Measurements from ENCODE around the gene SLF2. TPM values are rescaled to one million over a fixed set of nuclear protein-coding genes. Genes with fewer than 3 reads are reported as not detected.

Gene SLF2
- total and polyA plus RNA-seq, 2 of the 13 experiments (the other 11 are each of a cell fraction or from before 2014, with no cell fraction given), result 12.2 to 48.1 TPM

DNA sequence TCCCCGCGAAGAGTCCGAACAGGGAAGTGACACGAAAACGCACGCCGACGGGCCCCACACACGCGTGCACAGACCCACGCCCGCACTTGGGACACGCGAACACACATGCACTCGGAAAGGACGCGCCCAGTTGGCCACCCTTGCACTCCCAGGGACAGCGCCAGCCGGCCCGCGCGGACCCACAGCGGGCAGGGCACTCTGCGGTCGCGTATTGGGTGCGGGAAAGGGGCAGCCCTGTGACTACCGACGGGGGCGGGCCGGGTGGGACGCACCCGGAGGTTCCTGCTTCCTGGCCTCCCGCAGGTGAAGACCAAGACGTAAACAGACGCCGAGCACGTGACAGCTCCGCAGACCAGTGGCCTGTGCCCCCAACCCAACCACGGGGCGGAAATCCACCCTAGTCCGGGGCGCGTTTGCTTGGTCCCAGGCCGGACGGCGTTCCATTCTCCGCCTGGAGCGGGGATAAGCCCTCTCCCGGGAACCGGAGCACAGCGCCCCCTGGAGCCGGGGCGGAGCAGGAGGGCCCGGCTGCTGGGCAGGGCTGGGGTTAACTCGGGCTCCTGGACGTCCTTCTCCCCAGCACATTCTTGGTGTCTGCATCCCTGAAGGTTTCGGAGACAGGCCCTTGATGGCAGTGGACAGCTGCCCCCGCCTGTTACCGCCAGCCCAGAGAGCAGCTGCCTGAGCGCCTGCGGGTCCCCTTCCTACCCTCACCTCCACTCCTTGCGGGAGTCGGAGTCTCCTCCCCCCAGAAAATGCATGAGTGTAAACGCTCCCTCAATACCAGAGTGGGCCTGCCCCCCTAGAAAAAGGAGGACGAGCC, 84.8 kb downstream of the SLF2 start (continued):
- TF ChIP-seq, protein P1, sequence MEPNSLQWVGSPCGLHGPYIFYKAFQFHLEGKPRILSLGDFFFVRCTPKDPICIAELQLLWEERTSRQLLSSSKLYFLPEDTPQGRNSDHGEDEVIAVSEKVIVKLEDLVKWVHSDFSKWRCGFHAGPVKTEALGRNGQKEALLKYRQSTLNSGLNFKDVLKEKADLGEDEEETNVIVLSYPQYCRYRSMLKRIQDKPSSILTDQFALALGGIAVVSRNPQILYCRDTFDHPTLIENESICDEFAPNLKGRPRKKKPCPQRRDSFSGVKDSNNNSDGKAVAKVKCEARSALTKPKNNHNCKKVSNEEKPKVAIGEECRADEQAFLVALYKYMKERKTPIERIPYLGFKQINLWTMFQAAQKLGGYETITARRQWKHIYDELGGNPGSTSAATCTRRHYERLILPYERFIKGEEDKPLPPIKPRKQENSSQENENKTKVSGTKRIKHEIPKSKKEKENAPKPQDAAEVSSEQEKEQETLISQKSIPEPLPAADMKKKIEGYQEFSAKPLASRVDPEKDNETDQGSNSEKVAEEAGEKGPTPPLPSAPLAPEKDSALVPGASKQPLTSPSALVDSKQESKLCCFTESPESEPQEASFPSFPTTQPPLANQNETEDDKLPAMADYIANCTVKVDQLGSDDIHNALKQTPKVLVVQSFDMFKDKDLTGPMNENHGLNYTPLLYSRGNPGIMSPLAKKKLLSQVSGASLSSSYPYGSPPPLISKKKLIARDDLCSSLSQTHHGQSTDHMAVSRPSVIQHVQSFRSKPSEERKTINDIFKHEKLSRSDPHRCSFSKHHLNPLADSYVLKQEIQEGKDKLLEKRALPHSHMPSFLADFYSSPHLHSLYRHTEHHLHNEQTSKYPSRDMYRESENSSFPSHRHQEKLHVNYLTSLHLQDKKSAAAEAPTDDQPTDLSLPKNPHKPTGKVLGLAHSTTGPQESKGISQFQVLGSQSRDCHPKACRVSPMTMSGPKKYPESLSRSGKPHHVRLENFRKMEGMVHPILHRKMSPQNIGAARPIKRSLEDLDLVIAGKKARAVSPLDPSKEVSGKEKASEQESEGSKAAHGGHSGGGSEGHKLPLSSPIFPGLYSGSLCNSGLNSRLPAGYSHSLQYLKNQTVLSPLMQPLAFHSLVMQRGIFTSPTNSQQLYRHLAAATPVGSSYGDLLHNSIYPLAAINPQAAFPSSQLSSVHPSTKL (CRISPR knock-in tag; IDR thresholded peaks at IDR 0.05), result peak; percentile 21; the same call in 1 of the 2 replicates
- TF ChIP-seq ZNF737 (CRISPR knock-in tag; IDR thresholded peaks at IDR 0.05; ENCODE audit: borderline replicate concordance), result no peak
- TF ChIP-seq PHB2 (IDR thresholded peaks at IDR 0.05; ENCODE audit: partially characterized antibody), result no peak
- TF ChIP-seq PRDM10 (CRISPR knock-in tag; IDR thresholded peaks at IDR 0.05; ENCODE audit: low read depth), result peak; percentile 3; the same call in 1 of the 2 replicates
- TF ChIP-seq ZNF407 (CRISPR knock-in tag; IDR thresholded peaks at IDR 0.05; ENCODE audit: not compliant biosample characterization), result no peak
- TF ChIP-seq HDAC6 (IDR thresholded peaks at IDR 0.05; ENCODE audit: low read depth, low read length), result no peak
- TF ChIP-seq RBFOX2 (IDR thresholded peaks at IDR 0.05; ENCODE audit: low read depth, low read length), result peak; percentile 80
- TF ChIP-seq SP1 (IDR thresholded peaks at IDR 0.05), result no peak
- peak; percentile 14; the same call in 1 of the 2 replicates for TF ChIP-seq SP1 (CRISPR knock-in tag; IDR thresholded peaks at IDR 0.05)
- TF ChIP-seq ZNF34 (CRISPR knock-in tag; IDR thresholded peaks at IDR 0.05; ENCODE audit: borderline replicate concordance), result peak; percentile 76; the same call in 1 of the 2 replicates
- TF ChIP-seq PHF20 (CRISPR knock-in tag; IDR thresholded peaks at IDR 0.05), result peak; percentile 44
- peak; percentile 50; the same call in 1 of the 2 replicates for TF ChIP-seq KLF11 (CRISPR knock-in tag; IDR thresholded peaks at IDR 0.05)
- TF ChIP-seq SMAD9 (CRISPR knock-in tag; IDR thresholded peaks at IDR 0.05), result no peak

Measured in HepG2 (cell line).